Mammary epithelial cell (primary cell): Measurements from ENCODE around the gene TMC2.

ENCODE experiments used
- CTCF ChIP-seq, 2 donors: IDR thresholded peaks in 1 of 2; conservative IDR thresholded peaks in 1 of 2; 2 replicates each; pipeline ENCODE4 v1.5.1; 2011 to 2012; ENCODE audit warnings: inconsistent platforms in 2 of 2, low read length in 2 of 2, mild to moderate bottlenecking in 2 of 2, control low read depth in 1 of 2, low read depth in 1 of 2; ENCODE audit not compliant: insufficient read depth in 1 of 2; ENCODE audit errors: extremely low read depth in 1 of 2
- EZH2 ChIP-seq: IDR thresholded peaks from 2 replicates; pipeline ENCODE4 v1.6.1; 2012; ENCODE audit warnings: low read length, inconsistent platforms, borderline replicate concordance

GRCh38 chr20:2533118-2533517, 3.3 kb upstream of the TMC2 start:
- TF ChIP-seq CTCF (conservative IDR thresholded peaks at IDR 0.05 in 1 of 2, IDR thresholded peaks at IDR 0.05 in 1 of 2; ENCODE audit: extremely low read depth in 1 of 2, insufficient read depth in 1 of 2, low read depth in 1 of 2, low read length in 2 of 2) (no peak), EZH2 (no peak)
